ENCODE data around the gene BACE1.

The BACE1 gene

DNA sequence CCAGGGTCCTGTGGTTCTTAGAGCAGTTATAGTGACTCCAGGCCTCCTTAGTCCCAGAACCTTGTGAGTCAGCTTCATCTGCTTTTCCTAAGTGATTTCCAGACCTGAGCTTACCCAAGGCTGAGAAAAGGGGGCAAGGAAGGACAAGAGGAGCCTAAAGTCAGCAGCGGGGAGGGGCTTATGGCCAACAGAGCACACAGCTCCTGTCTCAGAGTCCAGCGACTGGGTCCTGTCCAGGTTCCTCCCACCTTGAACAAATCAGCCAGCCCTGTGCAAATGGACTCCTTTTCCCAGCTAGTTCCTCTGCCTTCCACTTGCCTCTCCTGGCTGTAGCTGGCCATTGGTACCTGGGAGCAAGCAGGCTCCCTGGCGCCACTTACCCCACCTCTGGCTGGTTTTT is 10.9 kb downstream of the BACE1 start:
- no peak for DNase-seq

DNA sequence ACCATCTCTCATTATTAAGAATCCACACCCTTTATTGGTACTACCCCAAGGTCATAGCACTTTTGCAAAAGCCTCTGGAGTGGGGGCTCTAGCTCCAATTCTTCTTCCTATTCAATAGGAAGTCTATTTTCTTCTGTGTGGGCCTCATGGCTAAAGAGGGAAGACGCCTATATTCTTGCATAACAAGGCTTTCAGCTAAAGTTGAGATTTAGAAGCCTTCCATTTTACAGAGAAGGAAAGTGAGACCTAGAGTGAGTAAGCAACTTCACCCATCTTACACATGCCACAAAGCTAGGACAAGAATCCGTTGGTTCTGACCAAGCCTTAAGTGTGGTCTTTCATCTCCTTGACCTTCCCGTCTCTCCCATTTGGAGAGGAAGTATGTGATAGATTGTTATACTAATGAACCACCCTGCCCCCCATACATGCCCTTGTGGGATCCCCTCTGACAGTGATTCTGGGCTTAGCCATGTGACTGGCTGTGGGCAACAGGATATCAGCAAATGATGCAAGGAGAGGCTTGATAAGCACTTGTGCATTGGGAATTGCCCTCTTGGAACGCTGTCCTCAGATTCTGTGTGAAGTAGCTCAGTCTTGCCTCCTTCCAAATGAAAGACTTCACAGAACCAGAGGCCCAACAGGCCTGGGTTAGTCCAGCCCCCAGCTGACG is 12.3 kb downstream of the BACE1 start:
- no peak for DNase-seq

DNA sequence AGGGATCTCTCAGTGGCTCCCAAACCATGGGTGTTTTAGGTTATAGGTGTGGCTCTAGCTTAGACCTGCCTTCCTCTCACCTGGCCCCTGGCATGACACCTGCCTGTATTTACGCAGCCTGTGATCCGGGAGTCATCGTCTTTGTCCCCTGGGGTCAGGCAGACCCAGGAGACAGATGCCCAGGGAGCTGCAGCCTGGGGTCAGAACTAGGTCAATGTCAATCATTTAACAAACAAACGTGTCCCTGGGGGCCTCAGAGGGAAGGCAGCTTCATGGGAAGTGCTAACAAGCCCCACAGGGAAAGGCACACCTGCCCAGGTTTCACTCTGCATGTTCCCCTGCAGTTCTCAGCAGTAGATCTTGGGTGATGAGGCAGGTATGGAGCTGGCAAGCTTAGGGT is 13.0 kb downstream of the BACE1 start:
- DNase-seq, result peak; percentile 36

DNA sequence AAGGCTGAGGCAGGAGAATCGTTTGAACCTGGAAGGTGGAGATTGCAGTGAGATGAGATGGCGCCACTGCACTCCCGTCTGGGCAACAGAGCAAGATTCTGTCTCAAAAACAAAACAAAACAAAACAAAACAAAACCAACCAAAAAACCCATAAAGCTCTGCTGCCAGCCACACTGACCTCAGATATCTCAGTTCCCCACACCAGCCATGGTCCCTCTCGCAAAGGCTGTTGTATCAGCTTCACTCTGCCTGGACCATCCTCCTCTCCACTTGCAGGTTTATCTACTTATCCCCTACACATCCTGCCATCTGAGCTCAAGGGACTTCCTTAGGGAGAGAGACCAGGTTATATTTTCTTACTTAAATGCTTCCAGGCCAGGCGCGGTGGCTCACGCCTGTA is 13.8 kb downstream of the BACE1 start:
- DNase-seq, result no peak

- DNase-seq, result no peak
Observed at GRCh38 chr11:117300773-117301172, 15.3 kb downstream of the BACE1 start.

DNA sequence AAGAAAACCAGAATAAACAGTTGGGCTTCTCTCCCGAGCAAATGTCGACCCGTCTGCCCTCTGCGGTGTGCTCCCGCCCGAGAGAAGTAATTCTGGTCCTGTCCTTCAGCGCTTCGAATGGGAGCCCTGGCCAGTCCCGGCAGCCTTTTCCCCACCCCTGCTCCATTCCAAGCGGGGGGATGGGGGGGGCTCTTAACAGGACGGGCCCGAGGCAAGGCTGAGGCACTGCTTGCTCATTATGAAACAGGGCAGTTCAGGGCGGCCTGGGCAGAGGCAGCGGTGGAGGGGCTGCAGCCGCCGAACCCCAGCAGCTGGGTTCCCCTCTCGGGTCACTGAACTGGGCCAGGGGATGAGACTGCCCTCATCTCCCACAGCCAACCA is 15.8 kb downstream of the BACE1 start:
- no peak for DNase-seq

GRCh38 chr11:117299351-117300282 is 16.4 kb downstream of the BACE1 start:
- DNase-seq, result no peak

DNA sequence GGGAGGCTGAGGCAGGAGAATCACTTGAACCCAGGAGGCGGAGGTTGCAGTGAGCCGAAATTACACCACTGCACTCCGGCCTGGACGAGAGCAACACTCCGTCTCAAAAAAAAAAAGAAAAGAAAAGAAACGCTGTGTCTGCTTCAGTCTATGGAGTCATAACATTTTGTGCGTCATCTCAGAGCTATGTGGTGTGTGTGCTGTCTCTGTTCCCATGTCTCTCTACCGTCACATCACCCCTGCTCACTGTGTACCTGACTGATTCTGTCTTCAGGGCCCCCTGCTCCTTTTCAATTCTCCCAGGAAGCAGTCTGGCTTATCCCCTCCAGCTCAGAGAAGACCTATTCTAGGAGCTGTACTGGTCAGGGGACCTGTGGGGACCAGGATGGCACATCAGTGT is 17.9 kb downstream of the BACE1 start:
- DNase-seq, result no peak

DNA sequence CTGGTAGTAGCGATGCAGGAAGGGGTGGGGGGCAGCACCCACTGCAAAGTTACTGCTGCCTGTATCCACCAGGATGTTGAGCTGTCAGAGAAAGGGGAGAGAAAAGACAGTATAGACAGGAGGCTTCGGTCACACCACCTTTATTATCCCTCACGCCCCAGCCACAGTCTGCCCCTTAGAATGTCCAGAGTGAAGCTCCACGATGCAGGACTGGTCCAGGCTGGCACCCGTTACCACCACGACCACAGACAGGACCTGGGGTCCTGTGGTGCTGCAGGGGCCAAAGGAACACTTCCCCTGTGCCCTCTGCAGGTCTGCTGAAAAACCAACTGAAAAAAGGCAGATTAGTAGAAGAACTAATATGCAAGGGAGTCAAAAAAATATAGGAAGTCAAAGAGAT is 19.2 kb downstream of the BACE1 start:
- DNase-seq, result no peak

GRCh38 chr11:117295438-117296137 is 20.5 kb downstream of the BACE1 start:
- no peak for DNase-seq

DNA sequence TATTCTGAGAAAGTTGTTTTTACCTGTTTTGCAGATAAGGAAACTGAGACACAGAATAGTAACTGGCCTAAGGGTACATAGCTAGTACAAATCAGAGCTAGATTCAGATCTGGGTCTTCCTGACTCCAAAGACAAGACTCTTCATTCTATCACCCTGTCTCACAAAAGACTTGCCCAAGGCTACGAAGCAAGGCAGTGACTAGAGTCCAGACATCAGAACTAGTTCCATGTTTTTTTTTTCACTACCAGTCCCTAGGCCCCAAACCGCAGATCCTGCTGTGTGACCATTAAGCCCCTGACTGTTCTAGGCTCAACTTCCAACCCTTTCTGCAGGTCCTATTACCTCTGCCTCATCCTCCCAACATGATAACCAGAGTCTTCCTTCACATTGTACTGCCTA is 23.4 kb downstream of the BACE1 start:
- DNase-seq, result no peak

GRCh38 chr11:117290809-117291396 is 25.2 kb downstream of the BACE1 start, which contains the start of gene BACE1-AS:
TSS of gene BACE1-AS (plus strand) at chr11:117291346.
- no peak for DNase-seq

DNA sequence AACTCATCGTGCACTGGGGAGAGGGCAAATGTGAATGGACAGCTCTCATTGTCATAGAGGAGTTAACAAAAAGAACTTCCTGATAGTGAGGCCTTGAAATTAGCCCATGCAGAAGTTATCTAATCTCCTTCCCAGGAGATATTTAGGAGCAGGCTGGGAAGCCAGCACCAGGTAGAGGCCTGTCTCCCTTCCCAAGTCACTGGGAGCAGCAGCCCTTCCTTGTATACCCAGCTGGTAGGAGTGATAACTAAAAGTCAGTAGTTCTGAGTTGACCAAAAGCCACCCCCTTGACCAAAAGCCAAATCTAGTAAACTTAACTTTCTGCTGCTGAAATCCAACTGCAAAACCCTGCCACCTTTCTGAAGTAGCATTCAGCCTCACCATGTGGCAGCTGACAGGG is 26.3 kb downstream of the BACE1 start:
- no peak for DNase-seq

- no peak for DNase-seq
Observed at GRCh38 chr11:117287668-117288067, 28.4 kb downstream of the BACE1 start.

- DNase-seq, result no peak
Observed at GRCh38 chr11:117286588-117286987, 29.5 kb downstream of the BACE1 start.

GRCh38 chr11:117284053-117284452 is 32.0 kb downstream of the BACE1 start:
- no peak for DNase-seq

DNA sequence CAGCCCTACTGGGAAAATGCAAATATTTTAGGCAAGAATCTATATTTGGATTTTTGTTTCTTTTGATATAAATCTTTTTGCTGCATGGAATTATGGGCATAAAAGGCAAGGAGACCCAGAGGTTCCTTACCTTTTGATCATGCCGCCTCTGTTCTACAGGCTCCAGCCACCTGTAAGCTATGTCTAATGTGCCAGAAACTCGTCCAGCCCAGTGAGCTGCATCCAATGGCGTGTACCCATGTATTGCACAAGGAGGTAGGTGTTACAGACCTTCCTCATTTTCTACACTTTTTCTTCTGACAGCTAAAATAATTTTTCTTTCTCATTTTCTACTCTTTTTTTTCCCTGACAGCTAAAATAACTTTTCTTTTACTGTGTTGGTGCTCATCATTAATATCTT is 33.1 kb downstream of the BACE1 start:
- DNase-seq, result no peak

DNA sequence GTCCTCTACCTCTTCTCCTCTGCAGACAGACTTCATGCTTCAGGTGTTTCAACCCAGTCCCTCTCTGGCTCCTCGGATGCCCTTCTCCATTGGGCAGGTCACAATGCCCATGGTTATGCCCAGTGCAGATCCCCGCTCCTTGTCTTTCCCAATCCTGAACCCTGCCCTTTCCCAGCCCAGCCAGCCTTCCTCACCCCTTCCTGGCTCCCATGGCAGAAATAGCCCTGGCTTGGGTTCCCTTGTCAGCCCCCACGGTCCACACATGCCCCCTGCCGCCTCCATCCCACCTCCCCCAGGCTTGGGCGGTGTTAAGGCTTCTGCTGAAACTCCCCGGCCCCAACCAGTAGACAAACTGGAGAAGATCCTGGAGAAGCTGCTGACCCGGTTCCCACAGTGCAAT is 34.2 kb downstream of the BACE1 start:
- no peak for DNase-seq

GRCh38 chr11:117281159-117281558 is 34.9 kb downstream of the BACE1 start:
- DNase-seq, result no peak

DNA sequence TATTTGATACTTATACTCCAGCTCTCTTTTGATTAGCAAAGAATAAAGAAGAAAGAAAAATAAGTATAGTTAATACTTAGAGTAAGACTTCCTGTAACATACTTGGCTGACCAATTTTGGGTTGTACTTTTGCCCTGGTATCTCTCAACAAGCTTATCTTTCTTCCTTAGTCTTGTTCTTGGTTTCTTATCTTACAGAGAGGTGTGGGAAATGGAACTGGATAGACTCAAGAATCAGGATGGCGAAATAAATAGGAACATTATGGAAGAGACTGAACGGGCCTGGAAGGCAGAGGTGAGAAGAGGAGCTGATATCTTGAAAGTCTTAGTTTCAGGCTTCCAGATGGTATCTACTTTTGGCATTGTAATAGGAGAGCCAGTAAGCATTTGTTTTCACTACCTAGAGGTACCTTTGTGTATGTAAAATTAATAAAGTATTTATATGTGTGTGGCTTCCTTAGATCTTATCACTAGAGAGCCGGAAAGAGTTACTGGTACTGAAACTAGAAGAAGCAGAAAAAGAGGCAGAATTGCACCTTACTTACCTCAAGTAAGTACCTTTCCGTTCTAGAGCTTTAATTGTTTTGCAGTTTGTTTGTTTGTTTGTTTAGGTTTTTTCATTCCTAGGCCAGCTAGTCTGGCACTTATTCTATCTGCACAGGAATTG is 36.2 kb downstream of the BACE1 start:
- no peak for DNase-seq

DNA sequence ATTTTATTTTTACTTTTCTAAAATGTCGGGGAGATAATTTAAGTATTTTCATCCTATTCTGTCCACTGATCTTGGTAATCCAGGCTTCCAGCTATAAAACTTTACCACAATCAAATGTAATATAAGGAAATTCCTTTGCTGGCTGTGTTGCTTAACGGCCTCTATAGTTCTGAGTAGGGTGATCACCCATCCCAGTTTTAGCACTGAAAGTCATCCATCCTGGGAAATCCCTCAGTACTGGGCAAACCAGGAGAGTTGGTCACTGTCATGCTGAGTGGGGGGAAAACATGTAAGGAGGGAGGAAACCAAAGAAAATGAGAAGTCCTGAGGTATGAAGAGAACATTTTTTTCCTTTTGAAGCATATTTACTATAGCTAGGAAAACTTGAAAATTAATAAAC is 37.7 kb downstream of the BACE1 start:
- no peak for DNase-seq

GRCh38 chr11:117273550-117274289 is 42.3 kb downstream of the BACE1 start:
- no peak for DNase-seq
